GM23338 (cell line): ENCODE results near the gene DPP9. TPM values are rescaled to one million over a fixed set of nuclear protein-coding genes. Genes with fewer than 3 reads are reported as not detected.

ENCODE experiments used
- ATAC-seq: fragments of 200-7000 bp; cut with Tn5 transposase; 3 replicates; pipeline ENCODE4 v1.9.1; 2020
- DNase-seq: peaks from one replicate; pipeline ENCODE4 v3.0.0-alpha.2; 2015; ENCODE audit warnings: low spot score
- H2AFZ ChIP-seq: fragments of 200-600 bp; sonication (generic); 2 replicates; pipeline ENCODE4 v1.8.0; 2016; ENCODE audit warnings: antibody characterized with exemption, mild to moderate bottlenecking, moderate library complexity
- H3F3A ChIP-seq: fragments of 200-600 bp; sonication (generic); replicated peaks from 2 replicates; pipeline ENCODE4 v1.8.0; 2017; ENCODE audit warnings: antibody characterized with exemption, mixed run types, low read depth
- H3K27ac ChIP-seq: fragments of 200-600 bp; sonication (generic); 2 replicates; pipeline ENCODE4 v1.6.1; 2016; ENCODE audit warnings: low read depth
- H3K27me3 ChIP-seq: fragments of 200-600 bp; sonication (generic); 2 replicates; pipeline ENCODE4 v1.8.0; 2016; ENCODE audit warnings: mild to moderate bottlenecking, mixed run types, moderate library complexity; ENCODE audit not compliant: insufficient read depth
- H3K36me3 ChIP-seq: fragments of 200-600 bp; sonication (generic); 2 replicates; pipeline ENCODE4 v1.8.0; 2016; ENCODE audit warnings: mild to moderate bottlenecking; ENCODE audit not compliant: insufficient read depth
- H3K4me1 ChIP-seq: fragments of 200-600 bp; sonication (generic); 2 replicates; pipeline ENCODE4 v1.8.0; 2016; ENCODE audit warnings: mild to moderate bottlenecking, moderate library complexity; ENCODE audit not compliant: insufficient read depth
- H3K4me2 ChIP-seq: fragments of 200-600 bp; sonication (generic); 2 replicates; pipeline ENCODE4 v1.7.1; 2017; ENCODE audit warnings: mixed run types
- H3K4me3 ChIP-seq: fragments of 200-600 bp; sonication (generic); 2 replicates; pipeline ENCODE4 v1.6.1; 2016; ENCODE audit warnings: mixed run types
- H3K79me2 ChIP-seq: fragments of 200-600 bp; sonication (generic); replicated peaks from 2 replicates; pipeline ENCODE4 v1.8.0; 2017; ENCODE audit warnings: mild to moderate bottlenecking; ENCODE audit not compliant: insufficient read depth
- H3K9me2 ChIP-seq: fragments of 200-600 bp; sonication (generic); 2 replicates; pipeline ENCODE4 v1.8.0; 2017; ENCODE audit not compliant: insufficient read depth
- H4K20me1 ChIP-seq: fragments of 200-600 bp; sonication (generic); replicated peaks from 2 replicates; pipeline ENCODE4 v1.8.0; 2017; ENCODE audit warnings: mild to moderate bottlenecking; ENCODE audit not compliant: insufficient read depth
- H3K27ac Mint-ChIP-seq: 2 replicates; pipeline ENCODE4 v1.8.0; 2020; ENCODE audit warnings: inconsistent platforms, mild to moderate bottlenecking, moderate library complexity, mixed read lengths
- H3K27me3 Mint-ChIP-seq: 3 replicates; pipeline ENCODE4 v1.8.0; 2022; ENCODE audit warnings: low read depth, mild to moderate bottlenecking, moderate library complexity, mixed read lengths, inconsistent platforms; ENCODE audit not compliant: insufficient read depth, poor library complexity
- H3K36me3 Mint-ChIP-seq: 3 replicates; pipeline ENCODE4 v1.8.0; 2021; ENCODE audit warnings: low read depth, mild to moderate bottlenecking, inconsistent platforms, moderate library complexity, mixed read lengths
- H3K4me1 Mint-ChIP-seq: 3 replicates; pipeline ENCODE4 v1.8.0; 2020; ENCODE audit warnings: mild to moderate bottlenecking, inconsistent platforms, mixed read lengths
- H3K4me3 Mint-ChIP-seq: 3 replicates; pipeline ENCODE4 v1.8.0; 2021; ENCODE audit warnings: moderate library complexity, mild to moderate bottlenecking, inconsistent platforms, mixed read lengths
- H3K9me3 Mint-ChIP-seq: 3 replicates; pipeline ENCODE4 v1.8.0; 2020; ENCODE audit warnings: moderate library complexity, mild to moderate bottlenecking, inconsistent platforms, mixed read lengths
- CTCF ChIP-seq, 2 experiments: fragments of 200-600 bp in 1 of 2; sonication (generic) in 1 of 2; conservative IDR thresholded peaks; 2 replicates each; pipeline versions ENCODE4 v1.5.1 to v1.6.1; 2016 to 2017; ENCODE audit warnings: antibody characterized with exemption in 2 of 2, low read depth in 2 of 2, mild to moderate bottlenecking in 2 of 2, moderate library complexity in 1 of 2
- POLR2AphosphoS5 ChIP-seq: IDR thresholded peaks from 2 replicates; pipeline ENCODE4 v1.6.1; 2016; ENCODE audit warnings: antibody characterized with exemption, low read depth
- STAT1 ChIP-seq: IDR thresholded peaks from one replicate; pipeline ENCODE4 v1.6.1; 2016; ENCODE audit warnings: antibody characterized with exemption; ENCODE audit not compliant: unreplicated experiment
- ZNF331 ChIP-seq: fragments of 250-450 bp; sonication (Bioruptor Pico); IDR thresholded peaks from 2 replicates; pipeline ENCODE4 v1.5.0; 2020; ENCODE audit warnings: low read depth, mild to moderate bottlenecking, moderate library complexity
- ZNF462 ChIP-seq: fragments of 250-450 bp; sonication (Bioruptor Pico); IDR thresholded peaks from 2 replicates; pipeline ENCODE4 v1.5.0; 2020; ENCODE audit warnings: mild to moderate bottlenecking, moderate library complexity
- polyA plus RNA-seq: library from polyadenylated mRNA; unstranded; fragments of >200 nt; fragmentation: Nextera tagmentation; extraction: Ambion mirVana; gene quantifications from 2 replicates; pipeline ENCODE4 v1.2.1, GENCODE V29; 2016
- total RNA-seq: library from RNA; depleted of rRNA; stranded (reverse); fragments of >200 nt; shearing (Covaris generic); gene quantifications from 2 replicates; pipeline ENCODE4 v1.2.3, GENCODE V29; 2014
- TF ChIP-seq, protein P1 (sequence below): IDR thresholded peaks from one replicate; pipeline ENCODE4 v1.6.1; 2018; ENCODE audit warnings: antibody characterized with exemption; ENCODE audit not compliant: unreplicated experiment

The DPP9 gene
- total and polyA plus RNA-seq, 2 experiments from 2014 or later, result 19.5 to 49.2 TPM

DNA sequence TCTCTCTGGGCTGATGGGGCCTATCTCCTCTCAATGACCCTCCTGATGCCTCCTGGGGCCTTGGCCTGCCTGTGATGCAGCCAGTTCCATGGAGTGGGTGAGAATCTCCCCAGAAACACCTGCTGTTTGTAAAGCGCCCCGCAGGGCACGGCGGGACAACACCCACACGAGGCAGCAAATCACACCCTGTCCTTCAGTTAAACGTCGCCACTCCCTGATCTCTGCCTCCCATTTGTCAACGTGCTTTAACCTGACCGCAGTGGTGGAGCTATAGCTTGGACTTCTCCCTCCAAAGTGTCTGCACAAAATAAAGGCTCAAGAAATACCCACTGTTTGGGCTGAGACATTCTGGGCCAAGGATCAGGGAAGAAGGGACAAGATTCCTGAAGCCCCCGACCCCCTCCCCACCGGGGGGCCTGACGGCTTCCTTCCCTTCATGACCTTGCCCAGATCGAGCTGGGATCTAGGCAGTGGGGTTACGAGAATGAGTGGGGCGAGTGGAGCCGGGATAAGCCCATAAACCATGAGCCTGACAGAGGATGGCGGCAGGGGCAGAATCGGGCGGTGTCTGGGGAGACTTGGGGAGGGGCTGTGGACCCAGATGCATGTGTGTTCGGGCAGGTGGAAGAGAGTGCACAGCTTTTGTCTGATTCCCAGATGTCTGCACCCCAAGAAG is 61.5 kb downstream of the DPP9 start (continued):
- no peak for TF ChIP-seq ZNF462 (CRISPR knock-in tag)

- ATAC-seq, result no peak
- no peak overlapping the region for H2AFZ ChIP-seq
- peaks cover 3% of the 10 kb centered on the region for H3K27me3 Mint-ChIP-seq
- no peak overlapping the region for H3K4me3 ChIP-seq
- no peaks in the 10 kb centered on the region for H3K9me3 Mint-ChIP-seq
- DNase-seq, result no peak
- H3K4me1 ChIP-seq, result no peaks in the 10 kb centered on the region
- H3K4me1 Mint-ChIP-seq, result no peaks in the 10 kb centered on the region
- H3K27ac ChIP-seq, result no peak overlapping the region
- H3K36me3 Mint-ChIP-seq, result peaks cover 13% of the 10 kb centered on the region
- H3K4me3 Mint-ChIP-seq, result no peak overlapping the region
- no peaks in the 10 kb centered on the region for H3K79me2 ChIP-seq
- peaks cover 5% of the 10 kb centered on the region; the same call in 1 of the 2 replicates for H3K36me3 ChIP-seq
- H3K4me2 ChIP-seq, result no peak overlapping the region
- H3F3A ChIP-seq, result no peaks in the 10 kb centered on the region
- peaks cover 3% of the 10 kb centered on the region; the same call in 1 of the 2 replicates for H4K20me1 ChIP-seq
- no peak overlapping the region for H3K27ac Mint-ChIP-seq
- H3K9me2 ChIP-seq, result no peaks in the 10 kb centered on the region
- no peaks in the 10 kb centered on the region for H3K27me3 ChIP-seq
- TF ChIP-seq CTCF (conservative IDR thresholded peaks at IDR 0.05; ENCODE audit: low read depth in 2 of 2) (no peak), POLR2AphosphoS5 (no peak), STAT1 (no peak), ZNF331 (CRISPR knock-in tag) (no peak)
- TF ChIP-seq, protein P1, sequence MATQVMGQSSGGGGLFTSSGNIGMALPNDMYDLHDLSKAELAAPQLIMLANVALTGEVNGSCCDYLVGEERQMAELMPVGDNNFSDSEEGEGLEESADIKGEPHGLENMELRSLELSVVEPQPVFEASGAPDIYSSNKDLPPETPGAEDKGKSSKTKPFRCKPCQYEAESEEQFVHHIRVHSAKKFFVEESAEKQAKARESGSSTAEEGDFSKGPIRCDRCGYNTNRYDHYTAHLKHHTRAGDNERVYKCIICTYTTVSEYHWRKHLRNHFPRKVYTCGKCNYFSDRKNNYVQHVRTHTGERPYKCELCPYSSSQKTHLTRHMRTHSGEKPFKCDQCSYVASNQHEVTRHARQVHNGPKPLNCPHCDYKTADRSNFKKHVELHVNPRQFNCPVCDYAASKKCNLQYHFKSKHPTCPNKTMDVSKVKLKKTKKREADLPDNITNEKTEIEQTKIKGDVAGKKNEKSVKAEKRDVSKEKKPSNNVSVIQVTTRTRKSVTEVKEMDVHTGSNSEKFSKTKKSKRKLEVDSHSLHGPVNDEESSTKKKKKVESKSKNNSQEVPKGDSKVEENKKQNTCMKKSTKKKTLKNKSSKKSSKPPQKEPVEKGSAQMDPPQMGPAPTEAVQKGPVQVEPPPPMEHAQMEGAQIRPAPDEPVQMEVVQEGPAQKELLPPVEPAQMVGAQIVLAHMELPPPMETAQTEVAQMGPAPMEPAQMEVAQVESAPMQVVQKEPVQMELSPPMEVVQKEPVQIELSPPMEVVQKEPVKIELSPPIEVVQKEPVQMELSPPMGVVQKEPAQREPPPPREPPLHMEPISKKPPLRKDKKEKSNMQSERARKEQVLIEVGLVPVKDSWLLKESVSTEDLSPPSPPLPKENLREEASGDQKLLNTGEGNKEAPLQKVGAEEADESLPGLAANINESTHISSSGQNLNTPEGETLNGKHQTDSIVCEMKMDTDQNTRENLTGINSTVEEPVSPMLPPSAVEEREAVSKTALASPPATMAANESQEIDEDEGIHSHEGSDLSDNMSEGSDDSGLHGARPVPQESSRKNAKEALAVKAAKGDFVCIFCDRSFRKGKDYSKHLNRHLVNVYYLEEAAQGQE, result no peak
Observed at GRCh38 chr19:4660993-4661392, 62.6 kb downstream of the DPP9 start.
